Fibroblast of lung (primary cell): ENCODE measurements around the gene TMEM8B. TPM values are rescaled to one million over a fixed set of nuclear protein-coding genes. Genes with fewer than 3 reads are reported as not detected.

Experiments
- DNase-seq, 2 donors: peaks; one replicate each; pipeline versions ENCODE4 v3.0.0 to v3.0.0-alpha.2; 2010; ENCODE audit warnings: low read depth in 2 of 2
- H2AFZ ChIP-seq: 2 replicates; pipeline ENCODE4 v1.5.1; 2012; ENCODE audit warnings: low read length, control low read depth, inconsistent platforms
- H3K27ac ChIP-seq: 2 replicates; pipeline ENCODE4 v1.5.1; 2011; ENCODE audit warnings: low read length, control low read depth; ENCODE audit not compliant: insufficient read depth
- H3K27me3 ChIP-seq: 2 replicates; pipeline ENCODE4 v1.5.1; 2011; ENCODE audit warnings: mild to moderate bottlenecking, low read length; ENCODE audit not compliant: control insufficient read depth, insufficient read depth
- H3K36me3 ChIP-seq: 2 replicates; pipeline ENCODE4 v1.5.1; 2011; ENCODE audit warnings: low read length; ENCODE audit not compliant: control insufficient read depth, insufficient read depth
- H3K4me1 ChIP-seq: 2 replicates; pipeline ENCODE4 v1.5.1; 2011; ENCODE audit warnings: low read length; ENCODE audit not compliant: control insufficient read depth, insufficient read depth; ENCODE audit errors: extremely low read depth
- H3K4me2 ChIP-seq: 2 replicates; pipeline ENCODE4 v1.5.1; 2011; ENCODE audit warnings: low read length, control low read depth; ENCODE audit not compliant: insufficient read depth; ENCODE audit errors: extremely low read depth
- H3K4me3 ChIP-seq, 4 experiments: fragments of 200-600 bp in 1 of 4; sonication (generic) in 1 of 4; replicated peaks in 1 of 4; 2 replicates each; pipeline ENCODE4 v1.5.1; 2011 to 2016; ENCODE audit warnings: low read length in 4 of 4, low read depth in 3 of 4, mild to moderate bottlenecking in 3 of 4, control low read depth in 2 of 4, inconsistent platforms in 1 of 4, mixed read lengths in 1 of 4; ENCODE audit not compliant: insufficient read depth in 1 of 4; ENCODE audit errors: control extremely low read depth in 1 of 4
- H3K79me2 ChIP-seq: 2 replicates; pipeline ENCODE4 v1.5.1; 2012; ENCODE audit warnings: mild to moderate bottlenecking, low read length, inconsistent platforms; ENCODE audit not compliant: control insufficient read depth, insufficient read depth
- H3K9ac ChIP-seq: 2 replicates; pipeline ENCODE4 v1.5.1; 2011; ENCODE audit warnings: mild to moderate bottlenecking, low read length, control low read depth; ENCODE audit not compliant: insufficient read depth
- H3K9me3 ChIP-seq: 2 replicates; pipeline ENCODE4 v1.5.1; 2012; ENCODE audit warnings: low read depth, low read length; ENCODE audit not compliant: control insufficient read depth, insufficient read depth
- H4K20me1 ChIP-seq: 2 replicates; pipeline ENCODE4 v1.5.1; 2011; ENCODE audit warnings: low read length; ENCODE audit not compliant: control insufficient read depth, insufficient read depth; ENCODE audit errors: extremely low read depth
- CTCF ChIP-seq, 2 donors: IDR thresholded peaks in 1 of 2; conservative IDR thresholded peaks in 1 of 2; 1 replicate in 1 of 2; 2 replicates in 1 of 2; pipeline ENCODE4 v1.5.1; 2011 to 2012; ENCODE audit warnings: low read length in 2 of 2, control low read depth in 1 of 2, inconsistent platforms in 1 of 2, low read depth in 1 of 2, mild to moderate bottlenecking in 1 of 2
- EZH2 ChIP-seq: IDR thresholded peaks from 2 replicates; pipeline ENCODE4 v1.5.1; 2012; ENCODE audit warnings: low read length, control low read depth, mild to moderate bottlenecking; ENCODE audit errors: missing control alignments
- polyA plus RNA-seq, 2 donors: library from polyadenylated mRNA; depleted of rRNA in 1 of 2; stranded (reverse) in 1 of 2; unstranded in 1 of 2; fragments of >200 nt; gene quantifications; 2 replicates each; pipeline ENCODE4 v1.2.1, GENCODE V29; 2011 to 2012; ENCODE audit warnings: missing spikeins in 1 of 2
- total RNA-seq: library from RNA; depleted of rRNA; stranded (reverse); fragments of >200 nt; gene quantifications from 2 replicates; pipeline ENCODE4 v1.2.1, GENCODE V29; 2014

TMEM8B gene
- total and polyA plus RNA-seq, 2 donors (not counting 1 experiment from before 2014, with no cell fraction given), result 2.7 to 3.0 TPM

GRCh38 chr9:35864695-35865255 lies 35.7 kb downstream of the TMEM8B start:
- Histone ChIP-seq H3K27me3 (peaks cover 29% of the 10 kb centered on the region), H4K20me1 (no peaks in the 10 kb centered on the region), H3K4me3 (no peak overlapping the region), H3K79me2 (no peaks in the 10 kb centered on the region), H3K27ac (no peak overlapping the region), H2AFZ (no peak overlapping the region), H3K9ac (no peak overlapping the region), H3K9me3 (no peaks in the 10 kb centered on the region), H3K4me1 (no peaks in the 10 kb centered on the region), H3K4me2 (no peak overlapping the region), H3K36me3 (no peaks in the 10 kb centered on the region)
- no peak for TF ChIP-seq EZH2
- no peak for TF ChIP-seq CTCF (conservative IDR thresholded peaks at IDR 0.05 in 1 of 2, IDR thresholded peaks at IDR 0.05 in 1 of 2; ENCODE audit: low read depth in 1 of 2, low read length in 2 of 2)
- DNase-seq, result no peak

- Histone ChIP-seq H3K4me3 (no peak overlapping the region), H3K9me3 (no peaks in the 10 kb centered on the region), H4K20me1 (no peaks in the 10 kb centered on the region), H2AFZ (no peak overlapping the region), H3K27me3 (peaks cover 5% of the 10 kb centered on the region), H3K4me1 (no peaks in the 10 kb centered on the region), H3K9ac (no peak overlapping the region), H3K36me3 (no peaks in the 10 kb centered on the region), H3K27ac (no peak overlapping the region), H3K79me2 (no peaks in the 10 kb centered on the region), H3K4me2 (no peak overlapping the region)
- no peak for DNase-seq
- TF ChIP-seq CTCF (conservative IDR thresholded peaks at IDR 0.05 in 1 of 2, IDR thresholded peaks at IDR 0.05 in 1 of 2; ENCODE audit: low read depth in 1 of 2, low read length in 2 of 2), result no peak
- no peak for TF ChIP-seq EZH2
These were observed 38.5 kb downstream of the TMEM8B start for GRCh38 chr9:35867538-35867937.

GRCh38 chr9:35868933-35869332 lies 39.9 kb downstream of the TMEM8B start:
- peaks cover under 1% of the 10 kb centered on the region for H3K27me3 ChIP-seq

More at GRCh38 chr9:35868933-35869332, 39.9 kb downstream of the TMEM8B start:
- H2AFZ ChIP-seq, result no peak overlapping the region
- H3K9ac ChIP-seq, result no peak overlapping the region
- no peaks in the 10 kb centered on the region for H3K79me2 ChIP-seq
- H3K9me3 ChIP-seq, result no peaks in the 10 kb centered on the region
- H4K20me1 ChIP-seq, result no peaks in the 10 kb centered on the region
- H3K4me2 ChIP-seq, result no peak overlapping the region
- H3K36me3 ChIP-seq, result no peaks in the 10 kb centered on the region
- H3K27ac ChIP-seq, result no peak overlapping the region
- DNase-seq, result no peak
- TF ChIP-seq CTCF (conservative IDR thresholded peaks at IDR 0.05 in 1 of 2, IDR thresholded peaks at IDR 0.05 in 1 of 2; ENCODE audit: low read depth in 1 of 2, low read length in 2 of 2), result no peak
- TF ChIP-seq EZH2, result no peak
- H3K4me1 ChIP-seq, result no peaks in the 10 kb centered on the region
- no peak overlapping the region for H3K4me3 ChIP-seq
